Measurements from ENCODE around the gene ITPR3.

DNA sequence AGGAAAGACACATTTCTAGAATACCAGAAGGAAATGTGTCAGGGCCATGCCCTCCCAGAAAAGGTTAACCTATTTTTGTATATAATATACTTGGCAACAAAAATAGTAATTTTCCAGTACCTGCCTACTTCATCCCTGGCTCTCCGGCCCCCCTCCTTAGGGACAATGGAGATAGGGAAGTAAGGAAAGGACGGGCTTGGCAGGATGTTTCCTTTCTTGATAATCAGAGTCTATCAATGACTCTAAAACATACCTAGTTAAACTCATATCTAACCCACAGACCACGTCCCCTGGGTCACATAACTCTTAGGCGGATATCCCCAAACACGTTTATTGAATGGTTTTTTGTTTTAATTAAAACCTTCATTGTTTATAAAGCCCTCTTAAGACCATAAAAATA lies 78.6 kb downstream of the ITPR3 start:
- TF ChIP-seq, protein P1, sequence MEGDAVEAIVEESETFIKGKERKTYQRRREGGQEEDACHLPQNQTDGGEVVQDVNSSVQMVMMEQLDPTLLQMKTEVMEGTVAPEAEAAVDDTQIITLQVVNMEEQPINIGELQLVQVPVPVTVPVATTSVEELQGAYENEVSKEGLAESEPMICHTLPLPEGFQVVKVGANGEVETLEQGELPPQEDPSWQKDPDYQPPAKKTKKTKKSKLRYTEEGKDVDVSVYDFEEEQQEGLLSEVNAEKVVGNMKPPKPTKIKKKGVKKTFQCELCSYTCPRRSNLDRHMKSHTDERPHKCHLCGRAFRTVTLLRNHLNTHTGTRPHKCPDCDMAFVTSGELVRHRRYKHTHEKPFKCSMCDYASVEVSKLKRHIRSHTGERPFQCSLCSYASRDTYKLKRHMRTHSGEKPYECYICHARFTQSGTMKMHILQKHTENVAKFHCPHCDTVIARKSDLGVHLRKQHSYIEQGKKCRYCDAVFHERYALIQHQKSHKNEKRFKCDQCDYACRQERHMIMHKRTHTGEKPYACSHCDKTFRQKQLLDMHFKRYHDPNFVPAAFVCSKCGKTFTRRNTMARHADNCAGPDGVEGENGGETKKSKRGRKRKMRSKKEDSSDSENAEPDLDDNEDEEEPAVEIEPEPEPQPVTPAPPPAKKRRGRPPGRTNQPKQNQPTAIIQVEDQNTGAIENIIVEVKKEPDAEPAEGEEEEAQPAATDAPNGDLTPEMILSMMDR (conservative IDR thresholded peaks at IDR 0.05) = no peak
- no peak for TF ChIP-seq ZFX (IDR thresholded peaks at IDR 0.05)

Measured in C4-2B (cell line).